ENCODE results near the gene TRIM14.

- TF ChIP-seq CTCF (conservative IDR thresholded peaks at IDR 0.05 in 1 of 2, IDR thresholded peaks at IDR 0.05 in 1 of 2; ENCODE audit: extremely low read depth in 1 of 2, insufficient read depth in 1 of 2, low read depth in 1 of 2, low read length in 2 of 2), result no peak
- TF ChIP-seq EZH2 (IDR thresholded peaks at IDR 0.05; ENCODE audit: borderline replicate concordance, low read length), result no peak
Observed at GRCh38 chr9:98101868-98102273, 17.2 kb downstream of the TRIM14 start.

Measured in mammary epithelial cell (primary cell).